Measurements from ENCODE around the gene MPHOSPH10.
"Not testable (repeated sequence)": the region's sequence is repeated elsewhere in the genome, so short reads cannot be mapped to it uniquely, and the experiment has no call there.

MPHOSPH10 gene

DNA sequence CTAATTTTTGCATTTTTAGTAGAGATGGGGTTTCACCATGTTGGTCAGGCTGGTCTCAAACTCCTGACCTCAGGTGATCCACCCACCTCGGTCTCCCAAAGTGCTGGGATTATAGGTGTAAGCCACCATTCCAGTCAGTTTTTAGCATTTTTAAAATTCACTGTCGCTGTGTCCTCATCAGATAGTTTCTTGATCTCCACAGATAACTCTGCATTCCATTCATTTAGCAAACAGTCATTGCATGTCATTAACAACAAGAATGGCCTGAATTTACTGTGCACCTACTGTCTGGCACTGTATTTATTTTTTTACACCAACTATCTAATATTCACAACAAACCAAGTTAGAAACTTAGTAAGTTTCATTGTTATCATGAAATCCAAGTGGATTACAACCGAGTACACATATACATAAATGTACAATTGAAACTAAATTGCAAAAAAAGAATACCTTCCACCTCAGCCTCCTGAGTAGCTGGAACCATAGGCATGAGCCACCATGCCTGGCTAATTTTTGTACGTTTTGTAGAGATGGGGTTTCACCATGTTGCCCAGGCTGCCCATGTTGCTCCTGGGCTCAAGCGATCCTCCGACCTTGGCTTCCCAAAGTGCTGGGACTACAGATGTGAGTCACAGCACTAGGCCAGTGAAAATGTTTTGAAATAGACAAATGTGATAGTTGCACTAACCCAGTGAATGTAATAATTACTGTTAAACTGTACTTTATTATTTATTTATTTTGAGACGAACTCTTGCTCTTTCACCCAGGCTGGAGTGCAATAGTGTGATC, 4.7 kb upstream of the MPHOSPH10 start:
- no peak for DNase-seq

DNA sequence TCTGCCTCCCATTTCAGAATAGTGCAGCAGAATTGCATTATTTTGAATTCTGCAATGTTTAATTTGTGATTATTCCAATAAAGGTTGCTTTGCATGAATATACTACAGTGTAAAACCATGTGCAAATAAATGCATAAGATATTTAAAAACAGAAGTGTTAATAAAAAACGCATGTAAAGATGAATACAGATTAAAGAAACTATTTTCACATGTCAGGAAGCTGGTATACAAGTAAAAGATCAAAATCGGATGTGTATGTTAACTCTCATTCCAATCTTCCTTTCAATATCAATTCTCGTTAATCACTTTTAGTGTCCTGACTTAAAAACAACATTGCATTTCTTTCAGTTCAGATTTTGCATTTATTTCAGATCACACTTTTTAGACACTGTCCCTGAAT, 3.5 kb upstream of the MPHOSPH10 start:
- no peak for DNase-seq

DNA sequence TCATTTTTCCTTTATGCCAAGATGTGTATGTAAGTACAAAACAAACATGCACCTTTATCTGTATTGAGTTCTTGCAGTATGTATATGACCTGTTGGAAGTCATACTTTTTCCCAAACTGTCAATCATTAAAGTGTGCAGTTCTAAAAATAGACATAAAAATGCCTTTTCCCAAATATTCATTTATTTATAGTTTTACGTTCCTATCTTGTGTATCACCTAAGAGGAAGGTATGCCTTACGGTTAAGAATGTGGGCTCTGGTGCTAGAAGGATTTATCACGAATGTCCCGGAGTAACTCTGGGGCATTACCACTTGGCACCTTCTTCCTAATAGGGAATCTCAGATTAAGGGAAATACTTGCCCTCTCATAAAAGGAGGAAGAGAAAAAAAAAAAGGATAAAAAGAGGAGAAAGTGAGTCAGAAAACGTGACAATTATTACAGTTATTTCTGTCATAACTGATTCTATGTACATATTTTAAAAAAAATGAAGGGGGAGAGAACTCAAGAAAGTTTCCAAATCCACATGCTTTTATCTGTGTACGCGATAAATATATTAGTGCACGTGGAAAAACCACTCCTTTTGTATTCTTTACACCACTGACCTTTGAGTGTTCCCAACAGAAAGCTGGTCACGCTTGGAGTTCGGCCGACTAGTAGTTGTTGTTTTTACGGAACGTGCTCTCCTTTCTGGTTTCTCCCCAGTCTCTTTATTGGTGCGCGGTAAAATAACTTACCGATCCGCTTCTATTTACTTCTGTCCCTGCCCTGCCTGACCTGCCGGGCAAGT, 1.1 kb upstream of the MPHOSPH10 start:
- no peak for DNase-seq

DNA sequence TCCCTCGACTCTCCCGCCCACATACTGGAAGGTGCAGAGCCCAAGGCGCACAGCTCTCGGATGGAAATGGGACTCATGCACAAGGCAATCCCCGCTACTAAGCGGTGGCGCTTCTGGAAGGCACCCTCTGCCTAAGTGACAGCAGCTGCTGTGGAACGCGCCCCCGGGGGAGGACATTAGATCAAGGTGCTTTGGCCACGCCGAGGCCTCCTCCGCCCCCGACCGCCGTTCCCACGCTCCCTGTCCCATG, 607 bp upstream of the MPHOSPH10 start:
- DNase-seq = no peak

DNA sequence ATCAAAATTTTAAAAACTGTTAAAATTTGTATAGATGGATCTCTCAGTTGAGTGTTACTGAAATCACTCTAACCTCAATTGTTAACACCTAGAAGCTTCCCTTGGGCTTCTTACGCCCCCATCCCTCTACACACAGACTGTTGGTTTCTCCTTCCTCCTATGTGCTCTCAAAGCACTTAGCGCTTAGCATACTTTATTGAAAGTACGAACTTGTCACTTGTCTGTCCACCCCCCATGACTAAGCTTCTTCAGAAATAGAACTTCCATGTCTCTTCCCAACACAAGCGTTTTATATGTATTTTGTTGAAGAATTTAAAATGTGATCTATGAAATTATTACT, 441 bp downstream of the MPHOSPH10 start:
- DNase-seq = no peak

DNA sequence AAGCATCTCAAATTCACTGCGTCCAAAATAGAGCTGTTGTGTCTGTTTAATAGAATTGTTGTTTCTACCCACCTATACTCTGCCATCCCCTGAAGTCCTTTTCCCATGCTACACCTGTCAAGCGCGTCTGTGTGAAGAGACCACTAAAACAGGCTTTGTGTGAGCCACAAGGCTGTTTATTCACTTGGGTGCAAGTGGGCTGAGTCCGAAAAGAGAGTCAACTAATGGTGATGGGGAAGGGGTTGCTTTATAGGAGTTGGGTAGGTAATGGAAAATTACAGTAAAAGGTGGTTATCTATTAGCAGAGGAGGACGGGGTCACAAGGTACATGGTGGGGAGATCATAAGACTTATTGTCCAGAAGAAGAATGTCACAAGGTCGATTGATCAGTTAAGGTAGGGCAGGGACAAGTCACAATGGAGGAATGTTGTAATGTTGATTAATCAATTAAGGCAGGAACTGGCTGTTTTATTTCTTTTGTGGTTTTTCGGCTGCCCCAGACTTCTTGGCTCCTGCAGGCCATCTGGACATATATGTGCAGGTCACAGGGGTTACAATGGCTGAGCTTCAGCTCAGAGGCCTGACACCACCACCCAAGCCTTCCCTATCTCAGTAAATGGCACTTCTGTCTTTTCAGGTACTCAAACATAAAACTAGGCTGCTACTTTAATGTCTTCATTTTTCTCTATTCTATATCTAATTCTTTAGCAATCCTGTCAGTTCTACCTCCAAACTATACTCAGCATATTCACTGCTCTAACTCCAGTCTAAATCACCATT, 1.1 kb downstream of the MPHOSPH10 start:
- DNase-seq = not testable (repeated sequence)

DNA sequence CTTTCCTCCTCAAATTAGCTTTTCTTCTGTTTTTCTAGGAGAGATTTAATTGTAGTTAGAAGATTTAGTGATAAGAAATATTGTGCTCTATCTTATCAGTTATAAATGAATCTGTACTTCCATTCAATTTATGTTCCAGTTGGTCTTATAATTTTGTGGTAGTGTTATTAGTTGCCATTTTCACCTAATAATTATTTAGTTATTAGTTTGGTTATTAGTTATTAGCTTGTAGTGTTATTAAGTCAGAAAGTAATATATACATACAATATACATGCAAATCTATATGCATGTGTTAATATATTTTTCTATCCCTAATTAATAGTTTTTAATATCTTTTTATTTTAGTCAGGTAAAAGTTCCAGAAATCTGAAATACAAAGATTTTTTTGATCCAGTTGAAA, 3.2 kb downstream of the MPHOSPH10 start:
- DNase-seq = no peak

DNA sequence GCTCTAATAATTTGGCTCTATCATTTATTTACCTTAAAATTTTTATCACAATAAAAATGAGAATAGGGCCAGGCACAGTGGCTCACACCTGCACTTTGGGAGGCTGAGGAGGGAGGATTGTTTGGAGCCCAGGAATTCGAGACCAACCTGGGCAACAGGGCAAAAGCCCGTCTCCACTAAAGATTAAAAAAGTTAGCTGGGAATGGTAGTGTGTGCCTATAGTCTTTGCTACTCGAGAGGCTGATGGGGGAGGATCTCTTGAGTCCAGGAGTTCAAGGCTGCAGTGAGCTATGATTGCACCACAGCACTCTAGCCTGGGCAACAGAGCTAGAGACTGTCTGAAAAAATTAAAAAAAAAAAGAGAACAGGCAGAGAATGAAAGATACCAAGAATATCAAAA, 5.7 kb downstream of the MPHOSPH10 start:
- no peak for DNase-seq

DNA sequence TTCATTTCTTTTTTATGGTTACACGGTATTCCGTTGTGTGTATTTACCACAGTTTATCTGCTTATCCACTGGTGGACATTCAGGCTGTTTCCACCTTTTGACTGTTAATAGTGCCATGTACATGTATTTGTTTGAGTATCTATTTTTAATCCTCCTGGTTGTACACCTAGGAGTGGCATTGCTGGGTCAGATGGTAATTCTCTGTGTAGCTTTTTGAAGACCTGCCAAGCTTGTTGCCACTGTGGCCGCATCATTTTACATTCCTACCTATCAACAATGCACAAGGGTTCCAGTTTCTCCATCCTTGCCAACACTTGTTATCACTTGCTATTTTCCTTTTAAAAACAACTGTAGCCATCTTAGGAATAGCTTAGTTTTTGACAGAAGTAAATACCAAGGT, 13.3 kb downstream of the MPHOSPH10 start:
- DNase-seq = no peak

DNA sequence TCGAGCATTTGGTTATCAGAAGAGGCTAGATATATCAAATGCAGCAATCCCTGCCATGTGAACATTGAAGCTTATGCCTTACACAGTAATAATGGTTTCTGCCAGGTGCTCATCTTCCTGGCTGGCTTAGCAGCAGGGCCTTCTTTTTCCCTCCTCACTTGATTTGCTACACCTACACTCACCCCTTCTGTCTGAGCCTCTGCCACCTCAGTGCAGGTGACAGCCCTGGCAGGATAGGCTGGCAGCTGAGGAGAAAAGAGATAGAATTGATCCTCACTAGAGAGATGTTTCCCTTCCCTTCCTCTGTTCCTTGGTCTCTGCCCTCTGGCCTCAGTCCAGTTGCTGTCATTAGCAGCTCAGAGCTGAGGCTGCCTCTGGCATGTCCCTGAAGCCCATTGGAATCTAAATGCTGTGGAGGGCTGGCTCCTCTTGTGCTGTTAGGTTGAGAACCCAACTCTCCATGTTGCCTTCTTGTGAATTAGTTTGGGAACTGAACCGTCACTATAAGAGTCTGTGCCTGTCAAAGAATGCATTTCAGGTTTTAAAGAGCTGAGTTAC, 18.2 kb downstream of the MPHOSPH10 start:
- DNase-seq = no peak

DNA sequence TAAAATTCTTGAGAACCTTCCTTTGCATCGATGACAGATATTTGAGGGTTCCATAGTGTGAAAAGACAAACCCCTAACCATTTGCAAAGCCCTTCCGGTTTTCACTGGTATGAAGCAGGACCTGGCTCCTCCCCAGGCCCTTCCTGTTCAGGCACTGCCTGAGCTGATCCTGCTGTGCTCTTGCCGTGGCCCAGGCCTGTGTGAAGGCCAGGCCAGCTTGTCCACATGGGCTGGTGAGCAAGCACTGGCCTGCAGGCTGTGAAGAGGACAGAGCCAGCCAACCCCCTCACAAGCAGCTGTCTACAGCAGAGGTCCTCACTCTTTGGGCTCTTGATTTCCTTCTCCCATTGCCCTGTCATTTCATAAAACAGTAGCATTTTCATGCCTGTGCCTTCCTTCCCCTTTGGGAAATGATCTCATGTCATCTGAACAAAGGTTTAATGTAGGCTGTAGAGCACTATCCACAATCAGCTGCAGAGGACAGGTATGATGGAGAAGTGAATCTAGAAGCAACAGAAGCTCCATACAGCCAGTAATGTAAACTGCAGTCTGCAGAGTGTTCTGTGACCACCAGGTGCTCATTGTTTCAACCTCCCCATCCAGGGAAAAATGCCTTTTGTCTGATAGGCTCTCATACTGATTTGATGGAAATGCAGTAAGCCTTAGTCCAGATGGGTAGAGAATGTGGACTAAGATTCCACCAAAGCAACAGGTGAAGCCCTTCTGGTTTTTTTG, 19.8 kb downstream of the MPHOSPH10 start:
- no peak for DNase-seq

DNA sequence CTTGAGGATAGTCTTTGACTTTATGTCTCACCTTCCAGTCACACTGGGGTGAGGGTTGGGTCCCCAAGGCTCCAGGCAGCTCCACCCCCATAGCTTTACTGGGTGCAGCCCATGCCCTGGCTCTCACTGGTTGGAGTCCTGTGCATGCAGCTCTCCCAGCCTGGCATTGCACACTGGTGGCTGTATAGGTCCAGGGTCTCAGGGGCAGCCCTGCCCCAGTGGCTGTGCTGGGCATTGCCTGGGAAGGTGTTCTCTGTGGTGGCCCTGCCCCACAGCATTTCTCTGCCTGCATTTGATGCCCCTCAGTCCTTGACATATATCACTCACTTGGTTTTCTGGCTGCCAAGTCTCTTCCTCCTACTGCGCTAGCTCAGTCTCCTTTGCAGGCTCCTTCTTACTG, 21.2 kb downstream of the MPHOSPH10 start:
- DNase-seq = no peak

DNA sequence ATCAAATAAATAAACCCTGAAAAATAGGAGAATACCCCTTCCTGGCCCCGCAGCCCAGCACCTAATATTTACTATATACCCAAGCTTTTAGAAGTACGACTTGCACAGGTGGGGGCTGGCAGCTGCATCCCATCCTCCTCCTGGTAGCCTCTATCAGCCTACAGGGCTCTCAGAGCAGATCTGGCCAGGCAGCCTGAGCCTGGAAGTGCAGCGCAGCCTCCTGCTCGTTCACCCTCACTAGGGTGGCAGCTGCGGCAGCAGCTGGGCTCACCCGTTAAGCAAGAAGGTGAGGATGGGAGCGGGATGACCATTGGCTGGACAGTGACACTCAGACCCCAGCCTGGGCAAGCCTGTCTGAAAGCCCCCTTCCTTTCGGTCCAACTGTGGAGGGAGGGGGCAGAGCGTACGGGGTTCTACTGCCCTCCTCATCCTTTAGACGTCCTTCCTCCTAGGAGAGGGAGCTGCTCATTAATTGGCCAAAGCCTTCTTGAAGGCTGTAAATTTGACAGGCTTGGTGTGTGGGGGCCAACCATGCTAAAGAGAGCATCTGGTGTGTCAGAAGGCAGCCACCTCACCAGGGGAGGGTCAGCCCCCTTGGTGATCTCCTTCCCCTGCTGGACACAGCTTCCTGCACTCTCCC, 23.3 kb downstream of the MPHOSPH10 start:
- DNase-seq = no peak

DNA sequence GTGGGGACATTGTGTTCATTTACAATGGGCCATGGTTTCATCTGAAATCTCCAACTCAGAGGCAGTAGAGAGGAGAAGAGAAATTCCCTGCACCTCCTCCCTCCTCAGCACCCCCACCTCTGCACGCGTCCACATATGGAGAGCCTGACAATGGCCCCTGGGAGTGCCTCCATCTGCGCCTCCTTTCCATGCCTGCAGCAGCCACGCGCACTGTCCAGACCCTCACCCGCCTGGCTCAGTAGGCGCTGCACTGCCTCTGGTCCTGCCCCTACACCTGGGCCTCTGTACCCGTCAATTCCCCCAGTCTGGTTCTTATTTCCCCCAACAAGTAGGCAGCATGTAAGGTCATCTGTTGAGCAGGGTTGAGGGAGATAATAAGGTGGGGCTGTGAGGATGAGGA, 23.8 kb downstream of the MPHOSPH10 start:
- no peak for DNase-seq

DNA sequence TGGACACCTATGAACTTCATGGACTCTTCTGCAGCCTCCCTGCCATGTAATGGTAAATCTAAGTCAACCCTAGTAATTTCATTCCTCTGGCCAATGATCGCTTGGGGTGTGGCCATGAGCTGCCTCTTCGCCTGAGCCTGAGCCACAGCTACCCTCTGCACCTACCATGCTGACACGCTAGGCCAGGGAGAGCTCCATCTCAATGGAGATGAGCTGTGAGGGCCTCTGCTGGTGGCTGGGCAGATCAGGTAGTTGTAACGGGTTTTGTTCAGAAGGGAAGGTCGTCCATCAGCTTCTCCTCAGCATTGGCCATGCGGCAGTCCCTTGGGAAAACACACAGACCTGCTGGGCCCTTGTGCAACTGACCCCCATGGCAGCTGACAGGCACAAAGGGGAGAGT, 24.4 kb downstream of the MPHOSPH10 start:
- no peak for DNase-seq

DNA sequence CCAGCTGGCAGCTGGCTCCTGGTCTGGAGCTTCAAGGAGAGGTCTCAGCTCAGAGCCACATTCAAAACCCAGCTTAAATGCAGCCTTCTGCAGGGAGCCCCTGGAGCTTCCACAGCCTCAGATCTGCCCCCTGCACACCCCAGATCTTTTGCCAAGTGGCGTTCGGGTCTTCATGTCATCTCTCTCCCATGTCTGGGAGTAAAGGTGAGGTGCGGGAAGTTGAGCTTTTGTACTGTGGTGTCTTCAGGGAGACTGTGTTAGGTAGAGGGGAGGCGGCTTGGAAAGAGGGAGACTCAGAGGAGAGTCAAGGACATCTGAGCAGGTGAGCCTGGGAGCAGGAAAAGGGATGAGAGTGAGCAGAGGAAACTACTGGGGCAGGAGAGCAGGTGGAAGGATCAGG, 25.4 kb downstream of the MPHOSPH10 start:
- DNase-seq = no peak

DNA sequence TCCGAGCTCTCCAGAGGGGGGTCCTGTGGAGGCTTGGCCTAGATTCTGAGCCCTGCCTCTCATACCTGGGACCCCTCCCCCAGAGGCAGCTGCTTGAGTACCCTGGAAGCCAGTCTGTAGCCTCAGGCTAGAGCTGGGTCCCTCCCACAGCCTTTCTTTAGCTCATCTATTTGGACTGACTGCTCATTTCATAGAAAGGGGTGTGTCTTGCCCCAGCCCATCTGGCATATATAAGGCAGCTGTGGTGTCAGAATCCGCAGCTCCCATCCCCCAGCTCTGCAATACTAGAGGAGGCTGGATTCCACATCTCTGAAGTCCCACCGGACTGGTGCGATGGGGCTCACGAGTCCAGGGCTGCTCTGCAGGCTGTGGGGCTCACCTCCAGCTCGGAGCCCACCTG, 26.1 kb downstream of the MPHOSPH10 start:
- DNase-seq = no peak

DNA sequence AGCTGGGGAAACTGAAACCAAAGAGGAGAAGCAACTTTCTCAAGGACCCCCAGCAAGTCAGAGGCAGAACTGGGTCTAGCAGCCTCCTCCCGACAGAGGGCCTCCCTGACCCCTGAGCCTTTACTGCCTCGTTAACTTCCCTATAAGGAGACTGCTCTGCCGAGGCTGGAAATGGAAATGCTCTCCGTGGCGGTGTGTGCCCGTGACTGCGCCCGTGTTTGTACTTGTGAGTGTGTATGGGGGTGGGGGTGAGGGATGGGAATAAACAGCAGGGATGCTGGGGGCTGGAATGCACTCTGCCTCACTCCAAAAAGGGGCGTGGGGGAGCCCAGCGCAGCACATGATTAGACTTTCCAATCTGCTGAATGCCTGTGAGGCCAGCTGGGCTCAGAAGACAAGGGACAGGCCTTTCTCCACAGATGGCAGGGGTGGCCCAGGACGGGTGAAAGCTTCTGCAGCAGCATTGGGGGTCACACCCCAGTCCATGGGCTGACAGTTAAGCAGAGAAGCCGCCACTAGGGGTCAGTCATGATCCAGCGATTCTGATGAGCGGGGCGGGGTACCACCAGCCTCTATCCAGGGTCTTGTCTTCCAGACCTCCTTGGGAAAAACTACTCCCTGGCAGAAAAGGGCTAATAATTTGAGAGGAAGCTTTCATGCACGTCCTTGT, 26.8 kb downstream of the MPHOSPH10 start:
- peak; percentile 56 for DNase-seq

DNA sequence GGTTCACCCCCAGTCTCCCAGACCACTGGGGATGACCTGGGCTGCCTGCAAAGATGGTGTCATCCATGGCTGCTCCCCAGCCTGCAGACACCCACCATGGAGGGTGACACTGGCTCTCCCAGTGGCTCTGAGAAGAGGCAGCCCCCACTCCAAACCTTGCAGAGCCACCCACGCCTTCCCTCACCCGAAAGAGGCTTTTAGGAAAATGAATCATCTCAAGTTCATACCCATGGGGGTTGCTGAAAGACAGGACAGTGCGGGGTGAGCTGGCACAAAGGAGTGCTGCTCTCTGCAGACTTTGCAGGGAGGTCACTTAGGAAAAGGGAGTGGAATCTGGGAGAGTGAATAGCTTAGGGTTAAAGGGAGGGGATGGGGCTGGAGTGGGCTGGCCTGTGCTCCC, 36.4 kb downstream of the MPHOSPH10 start:
- DNase-seq = no peak

DNA sequence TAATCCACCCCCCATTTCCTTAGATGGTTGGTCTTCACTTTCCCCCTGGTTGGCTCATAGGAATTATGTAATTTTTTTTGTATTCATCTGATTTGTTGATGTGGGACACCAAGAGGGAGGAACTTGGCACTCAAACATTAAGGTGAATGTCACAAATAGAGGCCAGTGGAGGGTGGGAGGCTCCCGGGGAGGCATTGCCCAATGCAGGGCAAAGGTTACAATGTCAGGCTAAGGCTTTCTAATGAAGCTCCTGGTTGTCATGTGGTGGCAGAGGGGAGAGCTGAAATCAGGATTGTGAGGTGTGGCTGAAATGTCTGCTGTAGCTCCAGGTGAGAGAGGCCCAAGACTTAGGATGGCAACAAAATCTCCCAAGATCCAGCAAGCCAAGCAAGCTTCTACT, 42.7 kb downstream of the MPHOSPH10 start:
- no peak for DNase-seq

DNA sequence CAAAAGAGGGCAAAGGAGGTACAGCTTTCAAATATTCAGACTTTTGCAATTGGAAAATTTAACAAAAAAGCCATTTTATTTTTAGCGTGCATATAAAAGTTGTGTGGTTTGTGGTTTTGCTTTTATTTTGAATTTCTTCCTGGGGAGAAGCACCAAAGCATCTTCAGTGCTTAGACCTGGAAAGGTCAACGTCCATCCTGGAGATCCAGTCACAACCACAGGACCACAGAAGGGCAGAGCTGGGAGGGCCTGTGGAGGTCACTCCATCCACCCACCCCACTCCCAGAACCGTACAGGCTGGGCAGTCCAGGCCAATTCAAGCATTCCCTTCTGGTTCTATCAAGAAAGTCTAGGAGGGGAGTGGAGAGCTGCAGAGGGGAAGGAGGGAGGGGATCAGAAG, 43.8 kb downstream of the MPHOSPH10 start:
- no peak for DNase-seq

DNA sequence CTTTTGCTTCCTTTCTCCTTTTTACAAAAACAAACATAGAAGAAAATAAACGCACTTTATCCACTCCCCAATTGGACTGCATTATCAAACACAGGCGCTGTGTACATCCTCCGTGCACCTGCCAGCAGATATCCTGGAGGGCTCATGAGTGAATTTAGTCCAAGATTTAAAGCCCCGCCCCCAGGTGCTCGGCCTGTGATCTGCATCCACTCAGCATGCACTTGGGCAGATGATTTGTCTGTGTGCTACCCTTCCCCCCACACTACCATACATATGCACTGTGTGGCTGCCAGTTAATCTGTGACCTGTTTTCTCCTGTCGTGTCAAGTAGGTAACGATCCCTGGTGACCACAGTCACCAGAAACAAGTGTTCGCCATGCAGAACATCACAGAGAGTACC, 48.4 kb downstream of the MPHOSPH10 start:
- not testable (repeated sequence) for DNase-seq

Data from effector CD8-positive, alpha-beta T cell (primary cell).